NCI-H187 (cell line): Measurements from ENCODE around the gene HIGD1C.
"Not testable (repeated sequence)": the region's sequence is repeated elsewhere in the genome, so short reads cannot be mapped to it uniquely, and the experiment has no call there.

Experiments used
- DNase-seq, 2 experiments: peaks; one replicate each; lab custom pipeline; 2025; lab: John Stamatoyannopoulos, UW

HIGD1C gene

GRCh38 chr12:50933459-50934124 is 18.8 kb upstream of the HIGD1C start:
- no peak for DNase-seq

- no peak for DNase-seq
Observed at GRCh38 chr12:50934371-50934851, 17.9 kb upstream of the HIGD1C start.

- DNase-seq = no peak
Observed at GRCh38 chr12:50934981-50935807, 17.1 kb upstream of the HIGD1C start.

GRCh38 chr12:50936821-50937530 is 15.4 kb upstream of the HIGD1C start:
- no peak for DNase-seq

- no peak for DNase-seq
Observed at GRCh38 chr12:50937653-50938052, 14.7 kb upstream of the HIGD1C start.

- no peak for DNase-seq
Observed at GRCh38 chr12:50947933-50948626, 4.3 kb upstream of the HIGD1C start.

- DNase-seq = no peak
Observed at GRCh38 chr12:50948798-50949197, 3.5 kb upstream of the HIGD1C start.

GRCh38 chr12:50949801-50950302 is 2.5 kb upstream of the HIGD1C start:
- no peak for DNase-seq

- no peak for DNase-seq
Observed at GRCh38 chr12:50951112-50951511, 1.2 kb upstream of the HIGD1C start.

- no peak for DNase-seq
Observed at GRCh38 chr12:50953047-50953446, 703 bp downstream of the HIGD1C start.

GRCh38 chr12:50954789-50955188 is 2.4 kb downstream of the HIGD1C start:
- DNase-seq = not testable (repeated sequence)

GRCh38 chr12:50955288-50955687 is 2.9 kb downstream of the HIGD1C start:
- no peak for DNase-seq

GRCh38 chr12:50955697-50956096 is 3.4 kb downstream of the HIGD1C start:
- DNase-seq = no peak

- DNase-seq = no peak
Observed at GRCh38 chr12:50960130-50960529, 7.8 kb downstream of the HIGD1C start.

- no peak for DNase-seq
Observed at GRCh38 chr12:50961708-50962107, 9.4 kb downstream of the HIGD1C start.

GRCh38 chr12:50964432-50964831 is 12.1 kb downstream of the HIGD1C start:
- no peak for DNase-seq

GRCh38 chr12:50971946-50972345 is 19.6 kb downstream of the HIGD1C start:
- no peak for DNase-seq

GRCh38 chr12:50979369-50980052 is 27.2 kb downstream of the HIGD1C start:
- DNase-seq = no peak

GRCh38 chr12:50980545-50980944 is 28.2 kb downstream of the HIGD1C start:
- no peak for DNase-seq

GRCh38 chr12:50981319-50982239 is 29.2 kb downstream of the HIGD1C start:
- DNase-seq = peak; percentile 14 to 47
